ENCODE measurements around the gene FITM1.
A peak's percentile ranks its signal among the peaks of the same experiment; 100 is the strongest.

The FITM1 gene, protein sequence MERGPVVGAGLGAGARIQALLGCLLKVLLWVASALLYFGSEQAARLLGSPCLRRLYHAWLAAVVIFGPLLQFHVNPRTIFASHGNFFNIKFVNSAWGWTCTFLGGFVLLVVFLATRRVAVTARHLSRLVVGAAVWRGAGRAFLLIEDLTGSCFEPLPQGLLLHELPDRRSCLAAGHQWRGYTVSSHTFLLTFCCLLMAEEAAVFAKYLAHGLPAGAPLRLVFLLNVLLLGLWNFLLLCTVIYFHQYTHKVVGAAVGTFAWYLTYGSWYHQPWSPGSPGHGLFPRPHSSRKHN

DNA sequence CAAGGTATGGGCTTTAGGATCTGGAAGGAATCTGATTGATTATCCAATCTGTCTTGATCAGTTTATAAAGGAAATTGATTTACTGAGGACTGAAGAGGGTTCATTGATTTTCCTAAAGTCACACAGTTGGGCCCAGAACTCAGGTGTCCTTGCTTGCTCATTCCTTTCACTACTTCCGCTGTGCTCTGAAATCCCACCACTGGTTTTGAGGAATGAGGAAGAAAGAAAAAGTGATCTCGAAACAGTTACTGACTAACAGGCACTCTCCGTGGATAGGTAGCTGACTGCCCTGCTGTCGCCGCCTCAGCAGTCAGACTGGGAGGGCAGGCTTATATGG, at the start of gene FITM1:
FITM1 (plus strand) TSS at position 280 of the 337 bp plus-strand sequence. CDS start 905 bp downstream, outside the sequence.
- no peak for DNase-seq (ENCODE audit: low spot score)

DNA sequence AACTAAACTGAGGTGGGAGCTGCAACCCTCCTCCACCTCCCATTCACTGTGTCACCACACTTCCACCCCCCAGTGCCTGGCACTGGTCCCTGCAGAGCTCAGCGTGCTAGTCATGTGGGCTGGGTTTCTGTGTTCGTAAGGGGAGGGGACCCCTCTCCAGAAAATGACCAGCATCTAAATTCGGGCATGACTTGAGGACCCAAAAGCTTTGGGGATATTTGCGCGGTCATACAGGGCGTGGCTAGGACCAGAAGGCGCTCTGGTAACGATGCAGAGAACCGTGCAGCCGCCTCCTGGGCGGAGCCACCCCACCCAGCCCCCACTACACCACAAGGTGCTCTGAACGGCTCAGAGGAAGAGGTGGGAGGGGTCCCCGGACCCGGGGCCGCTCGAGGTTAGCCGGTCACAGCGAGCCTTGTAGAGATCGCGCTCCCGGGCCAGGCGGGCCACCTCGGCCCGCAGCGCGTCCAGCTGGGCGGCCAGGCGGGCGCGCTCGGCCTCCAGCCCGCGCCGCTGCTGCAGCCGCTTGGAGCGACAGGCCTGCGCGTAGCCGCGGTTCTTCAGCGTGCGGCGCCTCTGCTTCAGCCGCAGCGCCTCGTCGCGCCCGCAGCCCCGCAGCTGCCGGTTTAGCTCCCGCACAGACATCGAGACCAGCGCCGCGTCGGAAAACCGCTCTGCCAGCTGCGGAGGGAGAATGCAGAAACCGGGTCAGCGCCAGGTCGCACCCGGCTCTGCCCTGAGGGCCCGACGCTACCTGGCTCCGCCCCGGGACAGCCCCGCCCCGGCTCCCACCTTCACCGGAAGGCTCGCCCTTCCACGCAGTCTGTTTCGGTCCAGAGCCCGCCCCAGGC, 49.3 kb upstream of the FITM1 start:
- DNase-seq (ENCODE audit: low spot score): peak; percentile 77

DNA sequence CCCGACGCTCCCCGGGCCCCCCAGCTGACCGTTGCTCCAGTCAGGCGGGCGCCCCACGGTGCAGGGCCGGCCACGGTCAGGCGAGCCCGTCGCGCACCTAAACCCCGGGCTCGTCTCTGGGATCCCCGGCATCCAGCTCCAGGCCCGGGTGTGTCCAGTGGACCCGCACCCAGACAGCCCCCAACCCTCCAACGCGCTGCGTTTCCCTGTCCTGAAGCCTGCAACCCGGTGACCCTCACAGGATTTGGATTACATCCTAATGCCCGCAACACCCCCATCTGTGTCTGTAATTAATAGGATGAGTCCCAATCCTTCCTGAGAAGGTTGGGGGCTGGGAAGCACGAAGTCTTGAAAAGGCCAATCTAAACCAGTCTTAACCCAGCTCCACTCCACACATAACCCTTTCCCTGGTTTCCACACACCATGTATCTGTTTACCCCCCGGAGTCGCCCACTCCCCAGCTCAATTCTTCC, 48.7 kb upstream of the FITM1 start:
- no peak for DNase-seq (ENCODE audit: low spot score)

DNA sequence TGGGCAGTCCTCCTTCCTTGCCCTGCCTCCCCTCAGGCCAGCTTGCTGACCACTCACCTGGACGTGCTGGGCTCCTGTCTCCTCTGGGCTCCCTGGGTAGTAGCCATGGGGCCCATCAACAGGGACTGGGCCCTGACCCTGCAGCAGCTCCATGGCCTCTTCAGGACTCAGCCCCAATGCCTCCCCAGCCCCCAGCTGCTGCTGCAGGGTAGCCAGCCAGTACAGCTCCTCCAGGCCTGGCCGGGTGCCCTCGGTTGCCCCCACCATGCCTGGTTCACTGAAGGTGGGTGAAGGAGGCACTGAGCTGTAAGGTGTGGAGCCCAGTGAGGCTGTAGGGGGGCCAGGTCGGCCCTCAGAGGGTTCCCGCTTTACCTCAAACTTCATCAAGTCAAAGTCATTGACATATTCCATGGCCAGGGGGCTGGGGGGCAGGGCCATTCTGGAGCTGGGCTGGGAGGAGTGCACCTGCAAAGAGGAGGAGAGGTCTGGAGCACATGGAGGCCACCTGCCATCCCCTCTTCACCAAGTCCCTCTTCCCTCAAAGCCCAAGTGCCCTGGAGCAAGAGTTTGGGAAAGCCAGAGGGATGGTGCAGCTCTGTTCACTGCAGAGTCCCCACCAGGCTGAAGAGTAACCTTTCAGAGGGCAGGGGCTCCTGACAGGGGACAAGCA, 47.9 kb upstream of the FITM1 start:
- DNase-seq (ENCODE audit: low spot score): no peak

DNA sequence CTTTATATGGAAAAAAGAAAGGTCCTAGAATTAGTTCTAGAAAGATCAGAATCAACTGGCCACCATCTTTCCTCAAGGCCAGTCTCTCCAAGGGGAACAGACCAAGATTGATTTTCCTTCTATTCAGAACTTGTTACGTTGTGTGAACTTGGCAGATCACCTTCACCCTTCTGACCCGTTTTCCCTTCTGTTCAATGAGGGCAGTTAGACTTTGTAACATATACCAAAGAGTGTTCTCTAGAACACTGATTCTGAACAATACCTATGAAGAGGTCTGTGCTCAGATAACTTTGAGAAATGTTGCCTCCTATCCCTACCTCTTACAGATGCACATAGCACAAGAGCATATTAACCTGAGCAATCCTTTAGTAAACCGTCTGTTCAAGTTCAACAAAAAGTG, 47.0 kb upstream of the FITM1 start:
- no peak for DNase-seq (ENCODE audit: low spot score)

DNA sequence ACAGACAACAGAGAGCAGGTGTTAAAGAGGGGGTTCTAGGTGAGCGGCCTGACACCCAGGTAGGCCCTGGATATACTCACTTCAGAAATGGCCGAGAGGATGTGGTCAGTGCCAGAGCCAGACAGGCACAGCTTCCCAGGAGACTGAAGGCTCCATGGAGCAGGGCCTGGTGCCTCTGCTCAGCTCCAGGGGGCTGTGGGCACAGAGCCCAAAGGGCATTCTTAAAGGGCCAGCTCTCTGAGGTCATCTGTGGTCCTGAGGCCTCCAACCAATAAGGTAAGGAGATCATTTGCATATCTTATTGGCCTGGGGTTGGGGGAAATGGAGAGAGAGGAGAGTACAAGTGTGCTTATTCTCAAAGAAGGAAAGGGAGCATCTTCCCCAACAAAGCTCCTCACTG, 46.0 kb upstream of the FITM1 start:
- no peak for DNase-seq (ENCODE audit: low spot score)

DNA sequence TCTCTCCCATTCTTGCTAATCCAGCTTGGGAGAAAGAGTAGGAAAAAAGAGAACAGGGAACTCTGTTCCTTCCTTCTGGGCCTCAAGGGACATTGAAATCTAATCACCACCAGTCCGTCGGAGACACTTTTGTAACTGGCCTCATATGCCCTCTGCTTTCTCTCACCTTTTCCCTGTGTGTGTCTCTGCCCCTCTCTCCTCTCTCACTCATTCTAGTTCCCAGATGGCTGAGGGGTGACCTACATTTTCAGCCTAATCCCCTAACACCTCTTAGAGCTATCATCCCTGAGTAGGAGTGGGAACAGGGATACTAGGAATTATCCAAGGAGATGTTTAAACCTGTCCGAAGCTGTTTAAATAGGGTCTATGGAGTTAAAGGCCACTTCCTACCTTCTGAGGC, 45.2 kb upstream of the FITM1 start:
- no peak for DNase-seq (ENCODE audit: low spot score)

DNA sequence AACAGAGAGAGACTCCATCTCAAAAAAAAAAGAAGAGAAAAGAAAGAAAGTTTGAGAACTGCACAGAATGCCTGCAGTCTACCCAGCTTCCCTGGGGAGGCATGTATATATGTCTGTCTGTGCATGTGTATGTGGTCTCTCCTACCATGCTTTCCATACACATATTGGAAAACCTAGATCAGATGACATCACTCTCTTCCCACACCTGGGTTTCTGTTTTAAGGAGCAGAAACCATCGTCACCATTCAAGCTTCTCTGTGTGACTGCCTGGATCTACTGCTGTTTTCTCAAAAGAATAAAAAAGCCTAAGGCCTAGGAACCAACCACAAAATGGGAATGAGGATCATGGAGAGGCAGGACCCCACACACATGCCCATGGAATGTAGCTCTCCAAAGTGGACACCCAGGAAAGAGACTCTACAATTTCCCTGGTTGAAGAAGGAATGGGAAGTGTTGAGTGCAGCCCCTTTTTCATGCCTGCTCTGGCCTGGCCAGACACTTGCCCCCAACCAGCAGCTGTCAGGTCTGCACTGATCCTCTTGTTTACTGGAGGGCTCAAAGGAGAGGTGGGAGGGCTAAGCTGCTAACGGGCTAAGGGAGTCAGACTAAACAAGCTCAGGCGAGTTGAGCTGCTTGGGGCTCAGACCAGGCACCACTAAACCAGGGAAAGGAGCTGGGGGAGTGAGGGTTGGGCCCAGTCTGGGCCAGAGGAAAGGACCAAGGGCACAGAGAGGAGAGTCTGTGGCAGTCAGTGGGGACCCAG, 44.1 kb upstream of the FITM1 start:
- no peak for DNase-seq (ENCODE audit: low spot score)

DNA sequence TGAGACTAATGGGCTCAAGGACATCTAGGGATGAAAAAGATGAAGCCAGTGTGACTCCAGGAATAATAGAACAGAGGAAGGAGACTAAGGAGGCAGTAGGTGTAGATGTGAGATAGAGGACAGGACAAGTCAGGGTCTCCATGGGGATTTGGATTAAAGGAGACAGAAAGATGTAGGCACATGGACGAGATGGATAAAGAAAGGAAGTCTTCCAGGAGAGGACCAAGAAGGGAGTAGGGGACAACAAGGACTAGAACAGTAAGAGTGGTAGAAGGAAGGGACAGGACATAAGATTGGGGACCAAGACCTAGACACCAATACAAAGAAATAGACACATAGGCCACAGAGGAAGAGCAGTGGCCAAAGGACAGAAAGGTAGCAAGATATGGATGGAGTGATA, 43.5 kb upstream of the FITM1 start:
- DNase-seq (ENCODE audit: low spot score): no peak

DNA sequence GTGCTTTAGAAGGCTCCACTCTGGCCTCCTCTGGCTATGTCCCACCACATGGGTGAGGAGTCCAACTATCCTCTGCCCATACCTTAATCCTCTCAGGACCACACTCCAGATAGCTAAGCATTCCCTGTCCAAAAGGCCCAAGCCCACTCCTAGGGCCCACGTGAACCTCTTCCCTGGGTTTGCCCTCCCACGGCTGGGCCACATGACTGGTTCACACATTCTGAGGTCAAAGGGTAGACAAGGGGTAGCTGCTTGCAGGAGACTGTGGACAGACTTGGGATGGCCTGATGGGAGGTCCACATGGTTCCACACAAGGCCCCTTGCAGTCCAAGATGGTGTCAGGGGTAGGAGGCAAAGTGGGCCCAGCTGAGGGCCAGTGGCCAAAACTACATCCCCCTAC, 42.4 kb upstream of the FITM1 start:
- DNase-seq (ENCODE audit: low spot score): no peak

DNA sequence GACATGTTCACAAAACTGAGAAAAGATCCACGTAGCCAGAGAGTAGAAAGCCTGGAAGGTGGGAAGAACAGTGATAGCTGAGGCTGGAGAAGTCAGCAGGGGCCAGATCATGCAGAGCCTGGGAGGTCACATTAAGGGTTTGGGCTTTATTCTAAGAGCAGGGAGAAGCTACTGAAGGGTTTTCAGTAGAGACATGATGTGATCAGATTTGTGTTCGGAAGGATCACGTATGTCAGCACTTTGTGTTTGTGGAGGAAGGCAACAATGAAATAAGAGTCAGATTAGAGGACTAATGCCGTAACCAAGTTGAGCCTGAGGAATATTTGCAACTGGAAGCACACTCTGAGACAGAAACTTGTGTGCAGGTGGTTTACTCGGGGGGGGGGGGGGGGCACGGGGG, 40.6 kb upstream of the FITM1 start:
- DNase-seq (ENCODE audit: low spot score): no peak

DNA sequence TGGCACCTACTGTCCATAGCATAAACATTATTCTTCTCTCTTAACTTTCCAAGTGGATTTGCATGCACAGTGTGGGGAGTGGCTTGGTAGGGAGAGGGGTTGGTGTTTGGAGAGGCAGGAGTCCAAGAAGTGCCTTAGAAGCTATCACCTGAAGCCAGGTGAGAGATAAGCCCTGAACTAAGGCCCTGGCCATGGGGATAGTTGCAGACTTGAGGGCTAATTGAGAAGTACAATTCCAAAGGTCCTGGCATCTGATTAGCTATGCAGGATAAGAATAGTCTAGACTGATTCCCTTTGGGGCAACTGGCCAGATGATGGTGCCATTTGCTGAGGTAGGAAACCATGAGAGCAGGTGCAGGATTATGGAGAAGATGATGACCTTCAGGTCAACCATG, 38.4 kb upstream of the FITM1 start:
- DNase-seq (ENCODE audit: low spot score): no peak

DNA sequence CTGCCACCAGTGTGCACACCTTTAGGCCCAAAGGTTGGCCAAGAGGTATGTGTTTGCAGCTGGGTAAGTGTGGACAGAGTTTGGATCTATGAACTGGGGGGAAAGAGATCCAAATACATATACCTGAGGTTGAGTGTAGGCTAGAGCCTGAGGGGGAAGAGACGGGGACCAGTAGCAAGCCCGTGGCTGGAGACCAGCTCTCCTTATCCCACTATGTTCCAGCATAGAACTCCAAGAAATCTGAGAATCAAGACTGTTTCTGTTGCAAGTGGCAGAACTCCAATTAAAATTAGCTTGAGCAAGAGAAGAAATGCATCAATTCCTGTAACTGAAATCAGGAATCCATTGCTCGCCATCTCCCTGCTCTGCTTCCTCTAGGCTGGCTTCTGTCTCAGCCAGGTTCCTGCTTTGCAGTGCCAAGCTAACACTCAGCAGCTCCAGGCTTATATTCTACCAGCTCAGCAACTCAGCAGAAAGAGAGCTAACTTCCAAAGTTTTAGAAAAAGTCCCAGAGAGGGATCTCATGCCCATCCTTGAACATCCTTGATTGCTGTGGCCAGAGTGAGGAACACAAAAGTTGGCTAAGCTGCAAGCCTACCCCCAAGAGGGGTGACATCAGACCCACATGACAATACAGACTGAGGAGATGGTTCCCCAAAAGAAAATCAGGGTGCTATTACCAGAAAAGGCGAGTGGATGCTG, 37.8 kb upstream of the FITM1 start:
- no peak for DNase-seq (ENCODE audit: low spot score)

DNA sequence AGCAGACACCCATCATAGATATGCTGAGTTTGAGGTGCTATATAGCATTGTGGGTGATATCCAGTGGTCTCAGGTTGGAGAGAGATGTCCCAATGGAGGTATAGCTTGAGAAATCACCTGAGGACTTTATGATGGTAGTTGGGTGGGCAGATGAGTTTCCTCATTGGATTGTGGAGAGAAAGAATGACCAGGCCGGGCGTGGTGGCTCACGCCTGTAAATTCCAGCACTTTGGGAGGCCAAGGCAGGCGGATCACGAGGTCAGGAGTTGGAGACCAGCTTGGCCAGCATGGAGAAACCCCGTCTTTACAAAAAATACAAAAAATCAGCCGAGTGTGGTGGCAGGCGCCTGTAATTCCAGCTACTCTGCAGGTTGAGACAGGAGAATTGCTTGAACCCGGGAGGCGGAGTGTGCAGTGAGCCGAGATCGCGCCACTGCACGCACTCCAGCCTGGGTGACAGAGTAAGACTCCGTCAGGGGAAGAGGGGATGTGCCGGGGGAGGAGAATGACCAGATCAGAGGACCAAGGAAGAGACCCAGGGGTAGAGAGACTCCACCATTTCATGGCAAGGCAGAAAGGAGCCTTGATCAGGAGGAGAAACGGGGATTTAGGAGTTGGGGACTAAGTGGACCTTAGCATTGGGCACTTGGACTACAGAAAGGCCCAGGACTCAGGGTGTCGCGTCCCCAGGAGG, 37.1 kb upstream of the FITM1 start:
- no peak for DNase-seq (ENCODE audit: low spot score)

DNA sequence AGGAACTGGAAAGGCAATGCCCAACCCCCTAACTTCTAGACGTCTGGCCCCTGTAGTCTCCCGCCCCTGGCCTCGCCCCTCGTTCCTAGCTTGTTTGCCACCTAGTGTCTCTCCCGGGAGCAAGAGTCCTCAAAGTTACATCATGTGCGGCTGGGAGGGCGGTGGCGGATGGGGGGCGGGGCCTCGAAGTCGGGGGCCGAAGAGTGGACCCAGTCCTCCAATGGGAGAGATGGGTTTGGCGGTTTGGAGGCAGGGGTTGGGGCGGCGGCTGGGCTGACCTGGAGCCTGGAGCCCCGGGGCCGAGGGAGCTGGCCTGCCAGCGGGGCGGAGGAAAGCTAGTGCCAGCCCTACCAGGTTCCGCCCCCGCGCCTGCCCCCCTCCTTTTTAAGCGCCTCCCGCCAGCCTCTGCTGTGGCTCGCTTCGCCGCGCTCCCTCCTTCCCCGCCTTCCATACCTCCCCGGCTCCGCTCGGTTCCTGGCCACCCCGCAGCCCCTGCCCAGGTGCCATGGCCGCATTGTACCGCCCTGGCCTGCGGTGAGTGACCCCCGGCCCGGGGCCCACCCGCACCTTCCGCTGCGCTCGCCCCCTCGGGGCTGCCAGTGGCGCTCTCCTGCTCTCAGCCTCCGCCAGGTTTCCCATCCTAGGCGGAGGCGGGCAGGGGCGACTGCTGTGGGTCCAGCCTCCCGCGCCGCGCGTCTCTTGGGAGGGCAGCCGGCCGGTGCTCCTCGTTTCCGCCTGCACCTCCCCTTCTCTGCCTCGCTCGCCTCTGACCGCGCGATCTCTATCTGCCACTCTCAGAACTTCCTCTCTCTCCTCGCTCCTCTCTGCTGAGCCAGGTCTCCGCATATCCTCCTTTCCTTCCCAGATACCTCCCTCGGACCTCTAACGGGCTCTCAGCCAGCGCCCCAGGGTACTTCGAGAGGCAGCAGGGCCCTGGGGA, 36.3 kb upstream of the FITM1 start, which contains the start of gene PCK2:
PCK2 (plus strand) TSS at position 411 of the 940 bp plus-strand sequence; CDS start at position 506, 95 bp downstream.
- peak; percentile 98 for DNase-seq (ENCODE audit: low spot score)

DNA sequence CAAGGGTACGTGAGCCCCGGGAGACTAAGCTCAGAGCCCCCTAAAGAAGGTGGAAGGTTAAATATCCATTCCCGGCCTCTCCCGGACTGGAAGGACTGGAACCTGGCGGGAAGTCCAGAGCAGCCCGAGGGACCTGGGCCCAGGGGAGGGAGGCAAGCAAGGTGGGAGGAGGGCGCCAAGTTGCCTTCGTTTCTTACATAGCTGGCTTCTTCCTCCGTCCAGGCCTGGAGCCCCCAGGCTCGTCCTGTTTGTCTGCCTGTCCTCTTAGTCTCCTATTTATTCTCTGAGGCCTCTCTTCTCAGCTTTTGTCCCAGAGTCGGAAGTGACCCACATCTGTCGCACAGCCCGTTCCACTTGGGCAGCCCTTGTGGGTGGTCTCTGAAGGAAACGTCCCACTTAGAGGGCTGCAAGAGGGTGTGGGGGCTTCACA, 35.6 kb upstream of the FITM1 start:
- no peak for DNase-seq (ENCODE audit: low spot score)

DNA sequence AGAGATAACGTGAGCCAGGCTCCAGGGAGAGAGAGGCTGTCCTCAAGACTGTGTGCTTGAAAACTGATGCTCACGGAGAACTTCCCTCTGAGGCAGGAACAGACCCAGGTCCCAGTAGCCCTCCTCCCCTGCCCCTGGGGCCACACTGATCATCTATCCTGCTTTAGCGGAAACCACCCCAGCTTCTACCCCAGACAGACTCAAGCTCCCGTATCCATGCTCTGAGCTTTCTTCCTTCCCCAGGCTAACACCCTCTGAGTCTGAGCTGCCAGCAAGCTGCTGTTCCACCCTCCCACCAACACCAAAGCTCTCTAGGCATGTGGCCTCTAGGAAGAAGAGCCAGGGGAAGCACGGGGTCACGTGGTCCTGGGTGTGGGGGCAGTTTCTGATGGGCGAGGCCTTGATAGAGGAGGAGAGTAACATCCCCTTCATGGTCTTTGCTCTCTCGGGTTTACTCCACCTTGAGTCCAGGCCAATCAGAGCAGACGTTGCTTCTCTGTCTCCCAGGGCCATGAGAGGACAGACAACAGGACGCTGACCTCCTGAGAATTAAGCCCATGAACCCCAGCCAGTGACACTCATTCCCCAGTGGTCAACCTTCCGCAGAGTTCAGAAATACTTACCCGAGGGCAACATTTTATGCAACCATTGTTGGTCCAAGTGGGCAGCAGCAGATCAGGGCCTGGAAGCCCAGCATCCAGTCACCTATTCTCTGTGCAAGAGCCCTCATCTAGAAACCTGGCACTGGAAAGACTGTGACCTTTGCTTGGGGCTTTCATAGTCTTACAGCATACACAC, 35.0 kb upstream of the FITM1 start:
- peak; percentile 67 for DNase-seq (ENCODE audit: low spot score)

DNA sequence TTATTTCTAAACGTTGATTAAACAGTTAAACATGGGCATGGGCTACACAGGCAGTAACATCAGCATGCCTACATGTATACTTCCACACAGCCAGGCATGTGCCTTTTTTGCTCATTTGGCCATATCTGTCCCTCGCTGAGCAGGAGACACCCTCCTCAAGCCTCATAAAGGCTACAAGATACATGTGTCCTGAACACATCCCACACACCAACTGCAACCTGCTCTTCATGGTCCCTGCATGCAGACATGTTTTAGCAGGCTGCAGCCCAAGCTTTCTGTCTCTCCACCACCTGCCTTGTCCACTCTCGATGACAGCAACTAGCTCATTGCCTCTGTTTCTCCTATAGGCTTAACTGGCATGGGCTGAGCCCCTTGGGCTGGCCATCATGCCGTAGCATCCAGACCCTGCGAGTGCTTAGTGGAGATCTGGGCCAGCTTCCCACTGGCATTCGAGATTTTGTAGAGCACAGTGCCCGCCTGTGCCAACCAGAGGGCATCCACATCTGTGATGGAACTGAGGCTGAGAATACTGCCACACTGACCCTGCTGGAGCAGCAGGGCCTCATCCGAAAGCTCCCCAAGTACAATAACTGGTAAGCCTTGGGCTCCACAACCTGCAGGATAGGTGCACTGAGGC, 33.8 kb upstream of the FITM1 start:
- no peak for DNase-seq (ENCODE audit: low spot score)

Measured in AG08396 (cell line).